Astrocyte (in vitro differentiated cells and primary cell): ENCODE data around the gene P4HB.

Experiments
- EZH2 ChIP-seq: IDR thresholded peaks from 2 replicates; pipeline ENCODE4 v1.6.1; 2012; ENCODE audit warnings: mild to moderate bottlenecking, low read length, inconsistent platforms; ENCODE audit not compliant: insufficient read depth
- TF ChIP-seq, protein P1 (sequence below): IDR thresholded peaks from 2 replicates; pipeline ENCODE4 v1.5.1; 2011; ENCODE audit warnings: low read depth, mild to moderate bottlenecking, inconsistent platforms, low read length, moderate library complexity; ENCODE audit not compliant: insufficient read depth

DNA sequence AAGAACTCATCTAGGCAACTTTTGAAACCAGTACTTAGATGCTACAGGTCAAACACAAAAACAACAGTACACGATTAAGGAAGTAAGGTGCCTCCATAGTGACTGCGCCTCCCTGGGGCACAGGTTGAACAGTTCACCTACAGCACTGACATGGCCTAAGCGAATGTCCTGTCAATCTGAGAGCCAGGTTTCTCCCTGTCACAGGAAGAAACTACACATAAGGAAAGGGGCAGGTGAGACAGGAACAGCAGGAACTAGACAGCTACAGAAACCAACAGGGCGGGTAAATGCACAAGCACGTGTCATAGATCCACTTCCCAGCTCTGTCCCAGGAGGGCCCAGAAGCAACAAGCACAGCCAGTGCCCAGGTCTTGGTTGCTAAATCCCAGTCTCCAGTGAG lies 18.8 kb upstream of the P4HB start:
- TF ChIP-seq, protein P1, sequence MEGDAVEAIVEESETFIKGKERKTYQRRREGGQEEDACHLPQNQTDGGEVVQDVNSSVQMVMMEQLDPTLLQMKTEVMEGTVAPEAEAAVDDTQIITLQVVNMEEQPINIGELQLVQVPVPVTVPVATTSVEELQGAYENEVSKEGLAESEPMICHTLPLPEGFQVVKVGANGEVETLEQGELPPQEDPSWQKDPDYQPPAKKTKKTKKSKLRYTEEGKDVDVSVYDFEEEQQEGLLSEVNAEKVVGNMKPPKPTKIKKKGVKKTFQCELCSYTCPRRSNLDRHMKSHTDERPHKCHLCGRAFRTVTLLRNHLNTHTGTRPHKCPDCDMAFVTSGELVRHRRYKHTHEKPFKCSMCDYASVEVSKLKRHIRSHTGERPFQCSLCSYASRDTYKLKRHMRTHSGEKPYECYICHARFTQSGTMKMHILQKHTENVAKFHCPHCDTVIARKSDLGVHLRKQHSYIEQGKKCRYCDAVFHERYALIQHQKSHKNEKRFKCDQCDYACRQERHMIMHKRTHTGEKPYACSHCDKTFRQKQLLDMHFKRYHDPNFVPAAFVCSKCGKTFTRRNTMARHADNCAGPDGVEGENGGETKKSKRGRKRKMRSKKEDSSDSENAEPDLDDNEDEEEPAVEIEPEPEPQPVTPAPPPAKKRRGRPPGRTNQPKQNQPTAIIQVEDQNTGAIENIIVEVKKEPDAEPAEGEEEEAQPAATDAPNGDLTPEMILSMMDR, result no peak
- TF ChIP-seq EZH2, result no peak
